Non-pigmented ciliary epithelial cell (primary cell): Measurements from ENCODE around the gene RENBP.

Experiments
- DNase-seq: peaks from one replicate; pipeline ENCODE4 v3.0.0-alpha.2; 2010; ENCODE audit warnings: low read depth

The RENBP gene

GRCh38 chrX:153953892-153954557, 9.6 kb upstream of the RENBP start:
- no peak for DNase-seq

- DNase-seq = no peak
These were observed 8.9 kb upstream of the RENBP start for GRCh38 chrX:153953342-153953830.

GRCh38 chrX:153952373-153953026, 8.1 kb upstream of the RENBP start:
- DNase-seq = no peak

- DNase-seq = no peak
These were observed 7.4 kb upstream of the RENBP start for GRCh38 chrX:153951683-153952372.

GRCh38 chrX:153950127-153950526, 5.7 kb upstream of the RENBP start:
- no peak for DNase-seq

GRCh38 chrX:153948847-153949805, 4.7 kb upstream of the RENBP start:
- no peak for DNase-seq

GRCh38 chrX:153948002-153948466, 3.6 kb upstream of the RENBP start:
- no peak for DNase-seq

- DNase-seq = no peak
These were observed 2.7 kb upstream of the RENBP start for GRCh38 chrX:153947009-153947769.

GRCh38 chrX:153945956-153946943, 1.8 kb upstream of the RENBP start:
- DNase-seq = no peak

- DNase-seq = no peak
These were observed 332 bp upstream of the RENBP start for GRCh38 chrX:153944800-153945150.

GRCh38 chrX:153941336-153942252, 2.8 kb downstream of the RENBP start:
- no peak for DNase-seq

GRCh38 chrX:153939573-153939972, 4.9 kb downstream of the RENBP start:
- DNase-seq = no peak

GRCh38 chrX:153938226-153938786, 6.1 kb downstream of the RENBP start:
- DNase-seq = no peak

- no peak for DNase-seq
These were observed 7.4 kb downstream of the RENBP start for GRCh38 chrX:153937056-153937455.

- DNase-seq = no peak
These were observed 9.1 kb downstream of the RENBP start for GRCh38 chrX:153935326-153935851.

- no peak for DNase-seq
These were observed 9.6 kb downstream of the RENBP start, which contains the start of gene NAA10 for GRCh38 chrX:153934762-153935325. Gene NAA10 (minus strand): TSS chrX:153935037. CDS start chrX:153934904, 133 bp downstream.

GRCh38 chrX:153934148-153934761, 10.2 kb downstream of the RENBP start:
- DNase-seq = no peak
